Measurements from ENCODE around the gene KRT13.

The KRT13 gene

DNA sequence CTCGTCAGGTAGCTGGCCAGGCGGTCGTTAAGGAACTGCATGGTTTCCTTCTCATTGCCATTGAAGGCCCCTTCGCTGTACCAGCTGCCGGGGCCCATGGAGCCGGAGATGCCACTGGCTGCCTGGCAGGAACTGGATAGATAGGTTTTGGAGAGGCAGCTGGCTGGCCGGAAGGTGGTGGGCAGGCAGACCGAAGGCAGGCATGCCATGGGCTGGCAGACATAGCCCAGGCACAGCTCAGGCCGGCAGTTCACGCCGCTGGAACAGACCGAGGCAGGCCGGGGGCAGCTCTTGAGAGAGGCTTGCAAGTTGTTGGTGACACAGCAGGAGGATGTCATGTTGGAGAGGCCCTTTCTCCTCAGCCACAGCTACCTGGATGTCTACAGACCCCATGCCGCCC, 38.4 kb downstream of the KRT13 start, which contains the start of gene KRT32:
Gene KRT32 (minus strand): TSS at position 399 of the 400 bp plus-strand sequence. CDS start 61 bp downstream, at position 338.
- no peak for DNase-seq (ENCODE audit: low spot score)

DNA sequence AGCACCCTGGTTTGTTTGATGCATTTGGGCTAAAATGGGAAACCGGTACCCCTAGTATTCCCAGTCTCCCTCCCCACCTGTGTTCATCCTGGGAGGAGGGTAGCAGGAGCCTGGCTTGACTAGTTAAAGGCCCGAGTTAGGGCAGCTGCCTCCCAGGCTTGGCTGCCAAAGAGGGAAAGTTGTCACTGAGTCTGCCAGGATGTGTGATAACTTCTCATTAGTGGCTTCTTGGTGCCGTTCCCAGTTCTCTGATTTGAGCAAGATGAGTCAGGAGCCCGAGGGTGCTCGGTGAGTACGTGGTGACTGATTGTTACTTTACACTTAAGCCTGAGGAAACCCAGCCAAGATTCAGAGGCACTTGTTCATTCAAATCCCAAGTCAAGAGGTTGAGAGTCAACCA, 40.7 kb downstream of the KRT13 start:
- no peak for DNase-seq (ENCODE audit: low spot score)

DNA sequence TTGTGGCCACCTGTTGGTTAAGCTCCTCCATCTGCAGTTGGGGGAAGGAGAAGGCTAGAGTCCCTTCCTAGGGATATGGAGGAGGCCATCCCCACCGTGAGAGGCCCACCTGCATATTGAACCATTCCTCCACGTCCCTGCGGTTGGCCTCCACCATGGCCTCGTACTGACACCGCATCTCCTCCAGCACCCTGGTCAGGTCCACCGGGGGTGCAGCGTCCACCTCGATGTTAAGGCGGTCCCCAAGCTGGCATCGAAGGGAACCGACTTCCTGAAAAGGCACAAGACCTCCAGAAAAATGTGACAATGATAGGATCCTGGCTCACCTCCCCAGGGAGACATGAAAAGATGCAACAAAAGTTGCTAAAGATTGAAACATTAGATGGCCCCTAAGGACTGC, 41.2 kb downstream of the KRT13 start:
- DNase-seq (ENCODE audit: low spot score): no peak

DNA sequence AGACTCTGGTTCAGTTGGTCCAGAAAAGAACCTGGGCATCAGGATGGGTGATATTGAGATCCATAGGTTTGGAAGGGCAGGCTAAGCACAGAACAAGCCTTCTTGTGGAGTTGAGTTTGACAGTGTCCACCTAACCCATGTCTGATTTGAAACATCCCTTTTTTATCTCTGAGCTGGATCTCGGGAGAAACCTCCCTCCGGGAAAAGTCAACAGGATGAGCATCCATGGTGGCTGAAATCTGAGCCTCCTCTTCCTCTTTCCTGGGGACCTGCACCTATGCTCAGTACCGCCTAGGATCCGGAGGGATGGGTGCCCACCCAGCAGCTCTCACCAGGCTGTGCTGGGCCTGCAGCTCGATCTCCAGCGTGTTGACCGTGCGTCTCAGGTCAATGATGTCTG, 41.7 kb downstream of the KRT13 start:
- DNase-seq (ENCODE audit: low spot score): no peak

DNA sequence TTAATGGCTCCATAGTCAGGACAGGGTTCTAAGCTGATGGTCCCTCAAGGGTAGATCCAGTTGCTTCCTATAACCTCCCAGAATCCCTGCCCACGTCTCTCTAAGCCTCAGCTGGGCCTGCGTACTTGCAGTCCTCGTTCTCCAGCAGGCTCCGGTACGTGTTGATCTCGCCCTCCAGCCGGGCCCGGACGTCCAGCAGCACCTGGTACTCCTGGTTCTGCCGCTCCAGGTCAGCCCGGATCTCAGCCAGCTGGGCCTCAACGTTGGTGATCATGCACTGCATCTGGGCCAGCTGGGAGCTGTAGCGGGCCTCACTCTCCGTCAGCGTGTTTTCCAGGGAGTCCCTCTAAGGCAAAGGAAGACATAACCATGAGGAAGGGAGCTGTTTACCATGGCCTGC, 42.7 kb downstream of the KRT13 start:
- DNase-seq (ENCODE audit: low spot score): no peak

DNA sequence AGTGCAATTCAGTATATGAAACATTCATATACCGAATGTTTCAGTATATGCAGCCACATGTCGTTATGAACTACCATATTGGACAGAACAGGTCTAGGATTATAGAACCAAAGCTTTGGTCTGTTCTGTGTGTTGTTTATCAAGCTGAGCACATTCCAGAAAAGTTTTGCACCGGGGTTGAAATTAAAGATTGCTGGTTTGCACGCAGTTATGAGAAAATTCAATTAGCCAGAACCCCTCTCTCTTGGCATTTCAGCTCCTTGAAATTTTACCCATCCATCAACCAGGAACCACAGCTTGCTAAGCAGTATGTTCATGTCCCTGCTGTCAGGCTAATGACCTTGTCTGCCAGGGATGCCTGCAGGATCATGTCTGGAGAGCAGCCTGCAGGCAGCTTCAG, 47.7 kb downstream of the KRT13 start:
- no peak for DNase-seq (ENCODE audit: low spot score)

DNA sequence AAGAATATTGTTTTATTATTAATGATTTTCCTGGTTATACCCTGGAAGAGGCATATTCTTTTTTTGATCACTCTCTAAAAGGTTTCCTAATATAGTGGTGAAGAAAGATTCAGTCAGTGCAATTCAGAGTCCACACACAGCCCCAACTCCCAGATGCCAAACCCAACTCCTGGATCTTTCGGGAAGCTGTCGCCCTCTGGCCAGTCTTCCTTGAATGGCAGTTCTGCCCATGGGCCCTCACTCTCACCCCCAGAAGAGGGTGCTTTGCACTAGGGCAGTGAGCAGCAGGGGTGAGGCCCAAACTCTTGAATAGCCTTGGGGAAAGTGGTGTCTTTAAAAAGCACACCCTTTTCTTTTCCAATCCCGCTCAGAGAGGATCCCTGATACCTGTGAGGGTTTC, 49.2 kb downstream of the KRT13 start:
- DNase-seq (ENCODE audit: low spot score): no peak

DNA sequence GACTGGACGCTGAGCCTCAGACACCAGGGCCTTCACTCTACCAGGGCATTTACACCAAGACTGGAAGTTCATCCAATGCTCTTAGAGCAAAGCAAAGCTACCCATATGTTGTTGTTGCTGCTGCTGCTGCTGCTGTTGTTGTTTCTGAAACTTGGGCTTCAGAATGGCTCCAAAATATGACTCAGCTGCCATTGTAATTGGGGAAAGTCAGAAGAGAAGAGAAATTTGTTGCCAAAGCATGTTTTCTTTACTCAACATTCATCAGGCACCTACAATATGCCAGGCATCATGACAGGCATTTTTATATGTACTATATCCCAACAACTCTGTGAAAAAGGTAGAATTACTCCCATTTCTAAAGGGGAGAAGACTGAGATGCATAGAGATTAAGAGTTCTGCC, 50.2 kb downstream of the KRT13 start:
- no peak for DNase-seq (ENCODE audit: low spot score)

DNA sequence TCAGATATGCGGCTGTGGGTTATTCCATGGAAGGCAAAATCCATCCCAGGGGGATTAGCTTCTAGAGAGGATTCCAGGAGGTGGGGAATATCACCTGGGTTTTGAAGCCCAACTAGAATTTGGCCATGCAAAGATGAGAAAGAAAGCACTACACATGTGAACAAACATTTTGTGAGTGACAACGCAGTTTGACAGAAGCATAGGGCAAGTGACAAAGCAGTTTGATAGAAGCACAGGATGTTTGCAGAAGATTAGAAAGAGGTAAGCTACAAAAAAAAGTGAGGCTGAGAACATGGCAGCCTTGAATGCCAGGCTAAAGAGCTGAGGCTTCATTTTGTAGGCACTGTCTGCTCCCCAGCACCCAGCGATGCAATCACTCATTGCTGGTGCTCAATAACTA, 52.3 kb downstream of the KRT13 start:
- no peak for DNase-seq (ENCODE audit: low spot score)

DNA sequence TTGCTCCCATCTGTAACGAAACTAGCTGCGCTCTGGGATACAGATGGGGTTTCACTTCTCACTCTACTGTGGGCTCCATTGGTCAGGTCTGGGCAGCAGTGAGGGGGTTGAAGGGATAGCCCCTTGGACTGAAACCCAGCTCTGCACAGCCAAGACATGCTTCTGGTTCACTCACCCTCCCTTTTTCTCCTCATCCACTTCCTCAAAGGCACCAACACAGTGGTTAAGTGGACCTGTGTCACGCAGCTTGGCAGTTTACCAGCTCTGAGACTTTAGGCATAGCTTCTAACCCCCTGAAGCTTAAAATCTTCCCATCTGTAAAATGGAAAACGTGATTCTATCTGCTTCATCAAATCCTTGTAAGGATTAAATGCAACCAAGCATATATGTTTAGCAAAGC, 53.1 kb downstream of the KRT13 start:
- DNase-seq (ENCODE audit: low spot score): no peak

DNA sequence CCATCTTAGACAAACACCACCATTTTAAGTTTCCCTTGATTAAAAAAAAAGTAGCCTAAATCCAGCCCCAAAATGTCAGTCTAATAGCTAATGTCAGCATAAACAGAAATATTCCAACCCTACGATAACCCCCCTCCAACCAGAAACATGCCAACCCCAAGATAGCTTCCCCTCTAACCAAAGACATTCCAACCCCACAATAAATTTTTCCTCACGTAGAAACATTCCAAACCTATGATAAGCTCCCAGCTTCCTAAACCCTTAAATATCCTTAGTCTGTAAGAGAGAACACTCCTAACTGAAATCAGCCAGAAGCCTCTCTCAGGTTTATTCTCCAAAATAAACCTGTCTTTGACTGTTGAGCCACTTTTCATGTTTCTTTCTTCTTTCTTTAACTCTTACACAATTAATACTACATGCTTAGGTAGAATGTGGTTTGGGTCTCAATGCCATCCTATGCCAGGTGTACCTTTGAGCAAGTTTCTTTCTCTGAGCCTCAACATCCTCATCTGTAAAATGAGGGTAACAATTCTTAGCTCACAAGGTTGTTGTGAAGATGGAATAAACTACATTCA, 54.2 kb downstream of the KRT13 start:
- DNase-seq (ENCODE audit: low spot score): no peak
